Endometrium (tissue), 2 donors: ENCODE results near the gene IAH1.
A peak's percentile ranks its signal among the peaks of the same experiment; 100 is the strongest.

ENCODE experiments used
- FAIRE-seq: peaks from 2 replicates; lab custom pipeline; 2012; peaks lifted over from hg19 to GRCh38; lab: Jason Lieb, UNC
- donor health status: control.
- donor health status: control.

Gene IAH1

DNA sequence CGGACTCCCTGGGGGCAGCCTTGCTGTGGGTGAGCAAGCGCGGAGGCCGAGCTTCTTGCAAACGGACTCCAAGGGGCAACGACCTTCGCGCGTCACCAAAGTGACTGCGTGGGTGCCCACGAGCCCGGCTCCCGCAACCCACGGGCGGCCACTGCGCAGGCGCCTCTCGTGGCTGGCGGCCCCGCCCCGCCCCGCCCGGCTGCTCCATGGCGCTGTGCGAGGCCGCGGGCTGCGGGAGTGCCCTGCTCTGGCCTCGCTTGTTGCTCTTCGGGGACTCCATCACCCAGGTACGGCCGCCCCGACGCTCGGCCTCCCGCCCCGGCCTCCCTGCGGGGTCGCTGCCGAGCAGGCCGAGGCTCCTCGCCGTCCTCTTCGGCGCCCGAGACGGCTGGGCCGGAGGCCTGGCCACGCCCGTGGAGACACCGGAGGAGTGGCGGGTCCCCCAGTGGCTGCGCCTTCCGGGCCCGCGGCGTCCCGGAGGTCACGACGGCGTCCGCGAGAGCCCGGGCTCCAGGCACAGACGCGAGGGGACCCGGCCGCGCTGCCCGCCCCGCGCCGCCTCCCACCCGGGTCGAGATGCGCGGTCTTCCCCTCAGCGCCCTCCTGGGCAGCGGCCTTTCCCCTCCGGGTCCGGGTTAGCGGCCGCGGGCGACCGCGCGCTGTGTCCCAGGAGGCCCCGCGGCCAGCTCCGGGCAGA lies at the start of gene IAH1:
TSS of gene IAH1 (plus strand) at position 191 of the 697 bp plus-strand sequence. CDS start at position 207, 16 bp downstream.
- no peak for FAIRE-seq

DNA sequence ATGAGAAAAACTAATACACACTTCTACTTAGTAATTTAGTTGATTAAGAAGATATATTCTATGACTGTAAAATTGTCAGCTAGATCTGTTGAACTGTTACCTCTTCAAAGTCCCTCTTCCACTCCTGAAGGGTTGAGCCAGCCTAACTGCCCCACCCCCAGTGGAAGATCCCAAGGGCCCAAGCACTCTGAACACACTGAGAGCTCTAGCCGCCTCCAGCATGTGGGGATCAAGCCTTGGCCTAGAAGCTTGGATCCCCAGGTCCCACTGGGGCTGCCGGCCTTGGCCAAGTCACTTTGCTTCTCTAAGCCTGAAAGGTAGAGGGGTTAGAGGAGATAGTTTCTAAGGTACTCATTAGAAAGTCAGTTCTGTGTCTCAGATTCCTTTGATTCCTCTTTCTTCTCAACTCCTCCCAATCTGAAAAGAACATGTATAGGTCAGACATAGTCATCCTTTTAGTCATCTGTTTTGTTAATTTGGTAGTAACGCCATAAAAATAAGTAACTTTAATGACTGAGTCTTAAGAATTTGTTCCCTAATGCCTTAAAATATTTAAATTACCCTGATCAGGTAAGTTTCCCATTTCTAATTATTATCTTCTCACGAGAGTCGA lies 45.3 kb upstream of the IAH1 start:
- no peak for FAIRE-seq

DNA sequence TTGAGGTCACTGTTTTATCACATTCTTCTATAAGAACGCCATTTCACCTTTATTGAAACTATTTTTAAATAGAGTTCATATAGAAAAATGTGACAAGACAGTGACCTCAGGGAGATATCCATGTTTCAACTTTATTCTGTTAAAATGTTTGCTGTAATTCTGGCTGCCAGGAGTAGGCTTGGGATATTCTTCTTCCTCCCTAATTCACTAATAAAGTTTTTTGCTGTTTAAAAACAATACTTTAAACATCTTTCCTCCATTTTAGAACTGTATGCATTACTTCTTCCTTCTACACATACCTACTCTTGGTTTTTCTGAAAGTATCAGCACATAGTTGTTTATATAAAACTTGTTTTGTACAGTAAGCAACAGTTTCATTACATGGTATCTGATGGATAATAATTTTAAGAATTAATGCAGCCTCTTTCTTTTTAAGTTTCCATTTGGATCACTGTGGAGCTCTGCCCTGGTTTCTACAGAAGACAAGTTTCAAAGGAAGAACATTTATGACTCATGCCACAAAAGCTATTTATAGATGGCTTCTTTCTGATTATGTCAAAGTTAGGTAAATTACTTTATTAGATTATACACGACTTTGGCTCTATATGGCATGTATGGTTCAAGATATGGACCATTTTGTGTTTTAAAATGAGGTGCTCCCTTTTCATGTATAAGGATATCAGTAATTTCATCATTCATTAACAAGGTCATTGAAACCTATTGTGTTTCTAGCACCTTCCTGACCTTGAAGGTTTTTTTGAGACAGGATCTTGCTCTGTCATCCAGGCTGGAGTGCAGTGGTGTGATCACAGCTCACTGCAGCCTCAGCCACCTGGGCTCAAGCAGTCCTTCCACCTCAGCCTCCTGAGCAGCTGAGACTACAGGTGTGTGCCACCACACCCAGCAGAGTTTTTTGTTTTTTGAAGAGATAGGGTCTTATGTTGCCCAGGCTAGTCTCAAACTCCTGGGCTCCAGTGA lies 43.7 kb upstream of the IAH1 start:
- FAIRE-seq, result no peak

GRCh38 chr2:9434489-9434888 lies 39.9 kb upstream of the IAH1 start:
- no peak for FAIRE-seq

GRCh38 chr2:9439536-9439935 lies 34.8 kb upstream of the IAH1 start:
- FAIRE-seq, result no peak

DNA sequence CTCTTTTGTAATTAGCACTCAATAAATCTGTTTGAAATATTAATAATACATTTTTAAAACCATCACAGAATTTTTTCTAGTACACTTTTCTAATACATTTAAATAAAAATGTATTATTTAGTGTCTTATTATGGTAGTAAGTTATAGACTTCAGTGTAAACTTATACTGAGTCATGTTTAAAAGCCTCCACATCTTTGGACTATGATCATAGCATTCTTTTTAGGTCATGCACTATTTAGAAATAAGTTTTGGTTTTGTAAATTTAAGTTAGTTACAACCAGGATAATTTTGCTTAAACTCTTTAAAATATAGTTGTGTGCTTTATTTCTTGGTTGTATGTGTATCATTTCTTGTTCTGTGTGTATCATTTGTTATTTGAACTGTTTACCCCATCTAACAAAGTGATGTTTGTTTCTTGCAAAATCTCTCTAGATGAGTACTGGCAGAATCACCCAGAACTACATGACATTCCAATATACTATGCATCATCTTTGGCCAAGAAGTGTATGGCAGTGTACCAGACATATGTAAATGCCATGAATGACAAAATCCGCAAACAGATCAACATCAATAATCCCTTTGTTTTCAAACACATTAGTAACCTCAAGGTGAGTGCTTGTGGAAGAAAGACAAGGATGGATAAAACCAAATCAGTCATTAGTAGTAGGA lies 34.2 kb upstream of the IAH1 start:
- FAIRE-seq, result peak; percentile 8

DNA sequence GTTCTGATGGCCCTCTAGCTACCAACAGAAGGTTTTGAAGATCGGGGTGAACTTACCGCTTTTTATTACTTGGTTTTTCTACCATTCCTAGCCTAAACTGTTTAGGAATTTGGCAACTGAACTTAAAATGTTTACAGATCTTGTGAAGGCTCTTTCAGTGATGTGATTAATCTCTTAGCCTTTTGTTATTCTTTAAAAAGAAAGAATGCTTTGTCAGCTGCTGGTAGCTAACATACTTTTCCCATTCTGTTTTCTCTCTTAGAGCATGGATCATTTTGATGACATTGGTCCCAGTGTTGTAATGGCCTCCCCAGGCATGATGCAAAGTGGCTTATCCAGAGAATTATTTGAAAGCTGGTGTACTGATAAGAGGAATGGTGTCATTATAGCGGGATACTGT lies 32.8 kb upstream of the IAH1 start:
- no peak for FAIRE-seq

- no peak for FAIRE-seq
Observed at GRCh38 chr2:9443526-9443925, 30.8 kb upstream of the IAH1 start.

DNA sequence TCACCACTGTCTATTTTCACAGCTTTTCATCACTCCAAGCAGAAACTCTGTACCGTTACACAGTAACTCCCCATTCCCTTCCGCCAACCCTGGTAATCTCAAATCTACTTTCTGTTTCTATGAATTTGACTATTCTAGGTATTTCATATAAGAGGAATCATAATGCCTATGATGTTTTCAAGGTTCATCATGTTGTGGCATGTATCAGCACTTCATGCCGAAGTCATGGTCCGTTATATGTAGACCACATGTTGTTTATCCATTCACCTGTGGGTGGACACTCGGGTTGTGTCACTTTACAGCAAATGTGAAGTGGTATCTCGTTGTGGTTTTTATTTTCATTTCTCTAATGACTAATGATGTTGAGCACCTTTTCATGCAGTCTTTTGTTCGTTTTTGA lies 29.3 kb upstream of the IAH1 start:
- no peak for FAIRE-seq

- FAIRE-seq, result no peak
Observed at GRCh38 chr2:9451231-9451630, 23.1 kb upstream of the IAH1 start.

GRCh38 chr2:9460441-9461017 lies 13.8 kb upstream of the IAH1 start:
- no peak for FAIRE-seq

GRCh38 chr2:9461079-9461478 lies 13.3 kb upstream of the IAH1 start:
- no peak for FAIRE-seq

DNA sequence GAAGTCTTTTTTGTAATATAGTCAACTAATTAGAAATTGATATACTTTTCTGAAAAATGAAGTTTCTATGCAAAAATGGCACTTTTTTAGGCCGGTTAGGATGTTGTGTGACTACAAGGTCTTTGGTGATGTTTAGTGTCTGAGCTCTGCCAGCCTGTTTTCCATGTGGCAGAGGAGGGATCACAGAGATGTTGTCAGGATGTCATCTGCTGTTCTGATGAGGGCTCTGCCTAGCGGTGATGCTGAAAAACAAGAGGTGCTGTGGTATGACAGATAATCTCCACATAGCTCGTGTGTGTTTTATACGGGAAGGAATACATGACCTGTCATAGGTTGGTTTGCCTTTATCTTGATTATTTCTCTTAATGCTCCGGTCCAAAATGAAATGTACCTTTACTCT lies 12.0 kb upstream of the IAH1 start:
- no peak for FAIRE-seq

DNA sequence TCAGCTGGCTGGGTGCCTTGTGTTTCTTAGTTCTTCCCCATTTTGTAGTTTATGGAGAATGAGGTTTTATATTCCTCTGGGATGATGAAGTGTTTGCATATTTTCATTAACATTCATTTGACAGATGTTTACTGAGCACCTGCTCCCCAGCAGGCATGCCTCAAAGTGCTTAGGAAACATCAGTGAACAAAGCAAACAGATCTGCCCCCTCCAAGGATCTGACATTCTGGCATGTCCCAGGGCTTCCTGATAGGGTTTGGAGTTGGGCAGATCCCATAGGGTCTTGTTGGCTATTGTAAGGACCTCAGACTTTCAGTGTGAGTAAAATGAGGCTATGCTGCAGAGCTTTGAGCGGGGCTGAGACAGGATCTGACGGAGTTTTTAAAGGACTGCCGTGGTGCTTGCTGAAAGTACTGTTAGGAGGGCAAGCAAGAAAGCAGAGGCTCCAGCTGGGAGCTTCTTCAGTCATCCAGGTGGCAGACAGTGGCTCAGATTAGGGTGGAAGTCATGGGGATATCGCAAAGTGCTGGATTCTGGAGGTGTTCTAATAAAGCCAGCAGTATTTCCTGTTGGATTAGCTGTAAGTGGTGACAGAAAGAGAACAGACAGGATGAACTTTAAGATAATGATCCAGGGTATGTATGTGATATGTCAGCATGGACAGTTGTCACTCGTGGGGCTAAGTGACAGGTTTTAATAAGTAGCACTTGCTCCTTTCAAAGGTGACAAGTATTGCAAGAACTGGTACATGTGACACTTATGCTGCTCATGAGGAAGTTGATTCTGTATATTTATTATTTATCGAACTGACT lies 11.3 kb upstream of the IAH1 start:
- FAIRE-seq, result no peak

- FAIRE-seq, result no peak
Observed at GRCh38 chr2:9463698-9464034, 10.7 kb upstream of the IAH1 start.

- no peak for FAIRE-seq
Observed at GRCh38 chr2:9465170-9465569, 9.2 kb upstream of the IAH1 start.

DNA sequence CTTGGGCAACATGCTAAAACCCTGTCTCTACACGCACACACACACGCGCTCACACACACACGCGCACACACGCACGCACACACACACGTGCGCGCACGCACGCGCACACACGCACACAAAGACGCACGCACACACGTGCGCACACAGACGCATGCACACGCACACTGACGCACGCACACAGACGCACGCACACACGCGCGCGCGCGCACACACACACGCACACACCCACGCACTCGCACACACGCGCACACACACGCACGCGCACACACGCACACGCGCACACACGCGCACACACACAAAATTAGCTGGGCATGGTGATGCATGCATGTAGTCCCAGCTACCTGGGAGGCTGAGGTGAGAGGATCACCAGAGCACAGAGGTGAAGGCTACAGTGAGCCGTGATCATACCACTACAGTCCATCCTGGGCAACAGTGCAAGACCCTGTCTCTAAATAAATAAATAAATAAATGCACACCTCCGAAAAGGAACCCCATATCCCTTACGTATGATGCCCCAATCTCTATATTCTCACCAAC lies 8.1 kb upstream of the IAH1 start:
- FAIRE-seq, result no peak

- no peak for FAIRE-seq
Observed at GRCh38 chr2:9467687-9468086, 6.7 kb upstream of the IAH1 start.

- no peak for FAIRE-seq
Observed at GRCh38 chr2:9471206-9471605, 3.1 kb upstream of the IAH1 start.

DNA sequence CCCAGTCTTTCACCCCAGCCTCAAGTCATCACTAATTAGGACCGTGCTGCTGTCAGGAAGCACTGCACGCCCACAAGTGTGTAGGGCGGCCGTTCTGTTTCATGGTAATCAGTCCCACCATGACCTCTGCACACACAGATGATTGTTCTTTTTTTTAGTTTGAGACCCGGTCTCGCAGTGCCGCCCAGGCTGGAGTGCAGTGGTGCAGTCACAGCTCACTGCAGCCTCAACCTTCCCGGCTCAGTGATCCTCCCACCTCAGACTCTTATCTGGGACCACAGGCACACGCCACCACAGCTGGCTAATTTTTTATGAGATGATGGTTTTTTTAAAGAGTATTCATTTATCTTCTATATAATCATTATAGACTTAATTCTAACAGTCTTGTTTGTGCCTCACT lies 1.8 kb upstream of the IAH1 start:
- FAIRE-seq, result no peak
